WI38 (cell line): ENCODE measurements around the gene OR52E1.

Experiments used
- H3K4me3 ChIP-seq: 2 replicates; pipeline ENCODE4 v1.5.1; 2011; ENCODE audit warnings: low read depth, mild to moderate bottlenecking, control low read depth, low read length
- CTCF ChIP-seq: IDR thresholded peaks from 2 replicates; pipeline ENCODE4 v1.5.1; 2012; ENCODE audit warnings: low read depth, mild to moderate bottlenecking, control low read depth, low read length

The OR52E1 gene

GRCh38 chr11:5083602-5084001 lies 14.2 kb downstream of the OR52E1 start:
- H3K4me3 ChIP-seq: no peak overlapping the region

GRCh38 chr11:5088556-5088955 lies 19.2 kb downstream of the OR52E1 start:
- H3K4me3 ChIP-seq: no peak overlapping the region
- no peak for TF ChIP-seq CTCF

More at GRCh38 chr11:5083602-5084001, 14.2 kb downstream of the OR52E1 start:
- no peak for TF ChIP-seq CTCF

DNA sequence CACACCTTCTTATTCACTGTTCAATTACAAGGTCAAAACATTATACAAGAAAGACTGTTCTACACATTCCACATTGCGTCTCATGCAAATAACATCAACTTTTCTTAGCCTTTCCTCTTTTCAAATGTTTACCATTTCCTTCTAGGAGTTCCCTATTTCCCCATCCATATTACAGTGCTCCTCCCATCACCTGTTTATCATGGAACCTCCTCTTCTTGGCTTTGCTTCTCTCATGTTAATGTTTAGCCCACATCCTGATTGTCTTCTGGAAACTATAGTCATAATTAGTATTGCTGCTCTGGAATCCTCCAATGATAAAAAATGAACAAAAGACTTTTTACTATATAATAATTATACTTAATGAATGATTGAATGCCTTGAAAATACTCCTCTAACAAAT lies 21.3 kb downstream of the OR52E1 start:
- TF ChIP-seq CTCF: no peak
- H3K4me3 ChIP-seq: no peak overlapping the region

GRCh38 chr11:5092821-5093585 lies 23.6 kb downstream of the OR52E1 start:
- no peak overlapping the region for H3K4me3 ChIP-seq
- TF ChIP-seq CTCF: no peak

GRCh38 chr11:5096011-5096410 lies 26.6 kb downstream of the OR52E1 start:
- H3K4me3 ChIP-seq: no peak overlapping the region
- no peak for TF ChIP-seq CTCF

DNA sequence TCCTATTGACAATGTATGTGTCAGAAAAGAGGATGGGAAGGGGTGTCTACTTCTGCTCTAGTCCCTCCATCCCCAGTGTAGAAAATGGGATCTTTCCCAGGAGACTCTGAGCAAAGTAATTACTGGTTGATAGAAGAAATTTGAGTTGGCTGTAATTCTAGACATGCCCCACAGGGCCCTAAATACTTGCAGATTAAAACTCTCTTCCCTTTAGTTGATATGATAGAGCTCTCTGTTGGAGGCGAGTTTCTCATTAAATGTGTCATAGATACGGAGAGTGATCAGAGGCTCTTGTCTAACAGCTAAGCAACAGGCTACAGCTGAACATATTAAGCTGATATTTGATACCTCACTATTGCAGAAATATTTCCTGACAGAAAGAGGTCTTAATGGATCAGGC lies 32.9 kb downstream of the OR52E1 start:
- no peak for TF ChIP-seq CTCF
- no peak overlapping the region for H3K4me3 ChIP-seq

DNA sequence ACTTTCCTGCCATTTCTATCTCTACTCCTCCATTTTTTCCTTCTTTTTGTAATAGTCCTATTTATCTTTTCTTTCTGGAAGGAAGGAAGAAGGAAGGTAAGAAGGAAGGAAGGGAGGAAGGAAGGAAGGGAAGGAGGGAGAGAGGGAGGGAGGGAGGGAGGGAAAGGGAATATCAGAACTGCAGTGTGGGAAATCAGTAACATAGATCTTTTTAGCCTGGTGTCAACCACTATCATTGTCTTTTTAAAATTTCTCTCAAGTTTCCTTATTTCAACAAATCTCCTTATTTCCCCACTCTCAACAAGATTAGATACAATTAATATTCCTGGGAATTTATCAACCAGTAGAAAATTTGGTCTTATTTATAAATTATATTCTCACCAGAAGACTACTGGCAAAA lies 33.7 kb downstream of the OR52E1 start:
- no peak overlapping the region for H3K4me3 ChIP-seq
- no peak for TF ChIP-seq CTCF
